ENCODE results near the gene ELOVL2. TPM values are rescaled to one million over a fixed set of nuclear protein-coding genes. Genes with fewer than 3 reads are reported as not detected.

ELOVL2 gene
- polyA plus RNA-seq, 3 donors, result 0.34 to 1.4 (median 0.79) TPM

GRCh38 chr6:11064836-11065235 lies 20.7 kb upstream of the ELOVL2 start:
- 67 to 80% (median 69%) methylated on average over 3 of the region's 3 CpGs for WGBS, 3 donors
- no peak overlapping the region for H3K27ac ChIP-seq (ENCODE audit: low read depth, low read length)

DNA sequence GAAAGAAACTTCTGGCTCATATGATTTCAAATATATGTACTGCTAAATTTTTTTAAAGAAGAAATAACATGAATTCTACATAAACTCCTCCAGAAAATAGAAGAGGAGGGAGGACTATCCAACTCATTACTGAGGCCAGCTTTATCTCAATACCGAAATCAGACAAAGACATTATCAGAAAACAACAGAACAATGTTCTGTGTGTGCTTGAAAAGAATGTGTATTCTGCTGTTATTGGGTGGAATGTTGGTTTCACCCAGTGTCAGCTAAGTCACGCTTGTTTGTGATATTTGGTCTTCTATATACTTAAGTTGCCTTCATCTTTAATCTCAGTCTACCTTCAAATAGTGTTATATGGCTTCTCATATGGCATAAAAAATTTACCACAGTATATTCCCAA lies 18.6 kb upstream of the ELOVL2 start:
- 80 to 91% (median 84%) methylated on average over 2 of the region's 2 CpGs for WGBS, 3 donors
- H3K27ac ChIP-seq (ENCODE audit: low read depth, low read length), result no peak overlapping the region

- 91 to 94% (median 93%) methylated on average over 4 of the region's 4 CpGs for WGBS, 3 donors
These were observed 18.0 kb upstream of the ELOVL2 start for GRCh38 chr6:11062083-11062482.

DNA sequence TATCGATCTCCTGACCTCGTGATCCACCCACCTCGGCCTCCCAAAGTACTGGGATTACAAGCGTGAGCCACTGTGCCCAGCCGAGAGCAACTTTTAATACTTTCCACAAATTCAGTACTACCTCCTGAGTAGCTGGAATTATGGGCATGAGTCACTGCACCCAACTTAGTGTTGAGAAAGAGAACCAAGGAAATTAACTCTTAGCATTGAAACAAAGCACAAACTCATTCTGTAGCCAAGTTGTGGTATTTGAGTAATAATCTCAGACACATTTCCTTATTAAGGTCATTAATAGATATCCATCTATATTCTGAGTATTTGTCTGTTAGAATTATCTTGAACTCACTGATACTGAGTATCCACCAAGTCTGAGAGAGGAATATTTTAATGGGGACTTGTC lies 14.3 kb upstream of the ELOVL2 start:
- no peak overlapping the region for H3K27ac ChIP-seq (ENCODE audit: low read depth, low read length)
- WGBS, 3 donors, result 92 to 97% (median 95%) methylated on average over 5 of the region's 5 CpGs

More at GRCh38 chr6:11062083-11062482, 18.0 kb upstream of the ELOVL2 start:
- no peak overlapping the region for H3K27ac ChIP-seq (ENCODE audit: low read depth, low read length)

DNA sequence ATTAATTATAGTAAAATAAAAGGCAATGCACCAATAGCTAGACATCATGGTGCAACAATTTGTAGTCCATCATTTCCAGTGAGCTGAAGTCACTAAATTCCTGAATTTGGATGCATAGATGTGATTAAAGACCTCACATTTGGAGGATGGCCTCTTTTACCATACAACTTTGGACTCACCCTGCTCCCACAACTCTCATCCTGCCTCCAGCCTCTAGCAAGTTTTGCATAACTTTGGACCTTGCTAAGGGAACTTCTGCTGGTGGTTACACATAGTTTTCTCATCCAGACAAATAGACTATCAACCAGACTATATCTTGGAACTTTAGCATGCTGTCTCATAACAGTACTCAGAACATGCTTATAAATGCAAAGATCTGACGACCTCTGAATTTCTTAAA lies 12.8 kb upstream of the ELOVL2 start:
- no peak overlapping the region for H3K27ac ChIP-seq (ENCODE audit: low read depth, low read length)
- WGBS, 3 donors, result 82 to 87% (median 85%) methylated on average over 1 of the region's 1 CpG

- no peak overlapping the region for H3K27ac ChIP-seq (ENCODE audit: low read depth, low read length)
- 23 to 63% (median 57%) methylated on average over 4 of the region's 4 CpGs for WGBS, 3 donors
These were observed 11.1 kb upstream of the ELOVL2 start for GRCh38 chr6:11055127-11055627.

DNA sequence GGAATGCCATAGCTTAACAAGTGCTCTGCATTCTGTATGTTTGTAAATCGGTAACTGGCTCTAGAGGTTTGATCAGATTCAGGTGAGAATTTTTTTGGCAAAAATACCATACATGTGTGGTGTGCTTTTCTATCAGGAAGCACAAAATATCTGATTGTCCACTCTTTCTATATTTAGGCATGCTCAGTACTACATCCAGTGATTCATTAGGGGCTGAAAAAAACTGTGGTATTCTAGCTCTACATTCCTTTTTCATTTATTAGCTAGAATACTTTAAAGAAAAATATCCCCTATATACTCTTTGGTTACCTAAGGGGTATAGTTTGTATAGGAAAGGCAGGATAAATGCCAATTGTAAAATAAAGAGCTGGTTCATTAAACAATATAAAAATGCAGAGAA lies 10.6 kb upstream of the ELOVL2 start:
- 62 to 92% (median 79%) methylated on average over 1 of the region's 1 CpG for WGBS, 3 donors

GRCh38 chr6:11053307-11053706 lies 9.2 kb upstream of the ELOVL2 start:
- no peak overlapping the region for H3K27ac ChIP-seq (ENCODE audit: low read depth, low read length)
- 79 to 86% (median 86%) methylated on average over 5 of the region's 5 CpGs for WGBS, 3 donors

More for the DNA sequence above, 10.6 kb upstream of the ELOVL2 start:
- no peak overlapping the region for H3K27ac ChIP-seq (ENCODE audit: low read depth, low read length)

- 59 to 77% (median 70%) methylated on average over 2 of the region's 2 CpGs for WGBS, 3 donors
- no peak overlapping the region for H3K27ac ChIP-seq (ENCODE audit: low read depth, low read length)
These were observed 6.6 kb upstream of the ELOVL2 start for GRCh38 chr6:11050731-11051130.

GRCh38 chr6:11044712-11045167 lies 635 bp upstream of the ELOVL2 start:
- 34 to 37% (median 35%) methylated on average over 23 of the region's 23 CpGs for WGBS, 3 donors
- no peak overlapping the region for H3K27ac ChIP-seq (ENCODE audit: low read depth, low read length)

DNA sequence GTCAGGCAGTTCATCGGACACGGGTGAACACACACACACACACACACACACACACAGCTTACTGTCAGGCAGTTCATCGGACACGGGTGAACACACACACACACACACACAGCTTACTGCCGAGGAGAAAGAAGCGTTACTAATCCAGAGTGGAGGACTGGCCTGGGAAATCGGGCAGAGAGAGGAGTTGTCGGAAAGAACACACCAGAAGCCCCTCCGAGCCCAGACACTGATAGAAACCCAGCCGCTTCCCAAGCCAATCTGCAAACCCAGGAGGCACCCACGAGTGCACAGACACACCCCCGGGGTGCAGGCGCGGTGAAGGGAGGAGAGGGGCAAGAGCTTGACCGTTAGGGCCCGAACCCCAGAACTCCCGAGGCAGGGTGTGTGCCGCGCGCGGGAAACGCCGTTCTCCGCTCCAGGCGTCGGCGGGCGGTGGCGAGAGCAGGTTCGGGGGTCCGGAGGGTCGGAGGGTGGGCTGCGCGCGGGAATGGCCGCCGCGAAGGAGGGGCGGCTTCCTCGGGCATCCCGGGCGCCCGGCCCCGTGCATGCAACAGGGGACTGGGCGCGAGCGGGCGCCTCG lies 636 bp downstream of the ELOVL2 start:
- no peak overlapping the region for H3K27ac ChIP-seq (ENCODE audit: low read depth, low read length)
- 1 to 2% (median 1%) methylated on average over 40 to 49 of the region's 49 CpGs for WGBS, 3 donors

GRCh38 chr6:11042750-11043377 lies 1.2 kb downstream of the ELOVL2 start:
- 34 to 40% (median 38%) methylated on average over 10 of the region's 10 CpGs for WGBS, 3 donors
- H3K27ac ChIP-seq (ENCODE audit: low read depth, low read length), result no peak overlapping the region

- WGBS, 3 donors, result 64 to 67% (median 66%) methylated on average over 10 of the region's 10 CpGs
These were observed 1.9 kb downstream of the ELOVL2 start for GRCh38 chr6:11042025-11042749.

DNA sequence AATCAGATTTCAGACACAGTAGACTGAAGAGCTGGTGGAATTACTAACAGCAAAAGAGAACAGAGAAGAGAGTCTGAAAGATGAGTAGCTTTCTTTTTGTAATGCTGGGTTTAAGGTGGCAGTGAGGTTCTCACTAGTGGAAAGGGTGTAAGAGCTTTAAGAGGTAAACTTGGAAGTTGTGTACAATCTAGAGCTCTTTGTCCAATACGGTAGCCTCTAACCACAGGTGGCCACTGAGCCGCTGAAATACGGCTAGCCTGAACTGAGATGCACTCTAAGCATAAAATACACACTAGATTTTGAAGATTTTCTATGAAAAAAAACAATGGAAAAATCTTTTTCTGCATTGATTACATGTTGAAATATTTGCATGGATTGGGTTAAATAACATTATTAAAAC lies 4.0 kb downstream of the ELOVL2 start:
- no peak overlapping the region for H3K27ac ChIP-seq (ENCODE audit: low read depth, low read length)
- WGBS, 3 donors, result 79 to 93% (median 82%) methylated on average over 3 of the region's 3 CpGs

More at GRCh38 chr6:11042025-11042749, 1.9 kb downstream of the ELOVL2 start:
- no peak overlapping the region for H3K27ac ChIP-seq (ENCODE audit: low read depth, low read length)

DNA sequence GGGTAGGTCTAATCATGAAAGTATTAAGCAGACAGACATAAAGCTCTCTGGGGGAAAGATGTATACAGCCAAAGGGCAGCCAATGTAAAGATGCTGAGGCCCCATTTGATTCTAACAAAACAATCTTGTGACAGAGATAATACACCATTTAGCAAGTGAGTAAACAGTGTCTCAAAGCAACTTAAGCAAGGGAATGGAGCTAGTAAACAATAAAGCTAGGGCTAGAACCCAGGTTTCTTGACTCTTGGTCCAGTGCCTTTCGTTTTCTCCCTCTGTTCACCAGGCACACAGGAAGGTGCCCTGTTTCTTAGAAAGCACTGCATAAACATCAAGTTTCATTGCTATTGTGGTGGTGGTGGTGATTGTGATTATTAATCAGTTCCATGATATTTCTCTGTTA lies 5.1 kb downstream of the ELOVL2 start:
- H3K27ac ChIP-seq (ENCODE audit: low read depth, low read length), result no peak overlapping the region
- 75 to 80% (median 80%) methylated on average over 1 of the region's 1 CpG for WGBS, 3 donors

DNA sequence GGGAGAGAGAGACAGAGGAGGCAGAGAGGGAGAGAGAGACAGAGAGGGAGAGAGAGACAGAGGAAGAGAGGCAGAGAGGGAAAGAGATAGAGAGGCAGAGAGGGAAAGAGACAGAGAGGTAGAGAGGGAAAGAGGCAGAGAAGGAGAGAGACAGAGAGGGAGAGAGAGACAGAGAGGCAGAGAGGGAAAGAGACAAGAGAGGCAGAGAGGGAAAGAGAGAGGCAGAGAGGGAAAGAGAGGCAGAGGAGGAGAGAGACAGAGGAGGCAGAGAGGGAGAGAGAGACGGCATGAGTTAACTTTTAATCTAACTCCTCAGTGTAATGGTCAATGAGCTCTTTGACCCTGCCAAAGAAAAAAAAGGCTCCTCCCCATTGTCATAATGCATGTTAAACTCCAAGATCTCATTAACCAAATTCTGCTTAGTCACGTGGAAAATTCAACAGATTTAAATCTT lies 7.1 kb downstream of the ELOVL2 start:
- H3K27ac ChIP-seq (ENCODE audit: low read depth, low read length), result no peak overlapping the region
- WGBS, 3 donors, result 28 to 66% (median 65%) methylated on average over 2 of the region's 2 CpGs

DNA sequence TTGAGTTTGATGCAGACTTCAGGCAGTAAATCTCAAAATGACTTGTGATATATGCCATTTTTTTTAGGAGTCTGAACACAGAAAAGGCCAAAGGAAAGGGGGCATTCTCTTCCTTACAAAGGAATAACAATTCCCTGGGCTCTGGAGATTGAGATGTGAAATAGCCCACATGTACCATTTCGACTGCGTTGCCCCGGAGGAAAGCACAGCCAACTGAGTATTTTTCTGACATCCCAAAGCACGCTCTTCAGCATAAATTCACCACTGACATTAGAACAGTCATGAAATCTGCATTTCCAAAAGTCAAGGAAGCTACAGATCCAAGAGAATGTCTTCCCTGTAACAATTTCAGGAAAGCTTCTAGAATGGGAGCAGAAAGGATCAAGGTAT lies 7.8 kb downstream of the ELOVL2 start:
- WGBS, 3 donors, result 80 to 92% (median 81%) methylated on average over 4 of the region's 4 CpGs
- no peak overlapping the region for H3K27ac ChIP-seq (ENCODE audit: low read depth, low read length)

- H3K27ac ChIP-seq (ENCODE audit: low read depth, low read length), result no peak overlapping the region
- WGBS, 3 donors, result 78 to 90% (median 84%) methylated on average over 7 of the region's 7 CpGs
These were observed 8.3 kb downstream of the ELOVL2 start for GRCh38 chr6:11035616-11036350.

DNA sequence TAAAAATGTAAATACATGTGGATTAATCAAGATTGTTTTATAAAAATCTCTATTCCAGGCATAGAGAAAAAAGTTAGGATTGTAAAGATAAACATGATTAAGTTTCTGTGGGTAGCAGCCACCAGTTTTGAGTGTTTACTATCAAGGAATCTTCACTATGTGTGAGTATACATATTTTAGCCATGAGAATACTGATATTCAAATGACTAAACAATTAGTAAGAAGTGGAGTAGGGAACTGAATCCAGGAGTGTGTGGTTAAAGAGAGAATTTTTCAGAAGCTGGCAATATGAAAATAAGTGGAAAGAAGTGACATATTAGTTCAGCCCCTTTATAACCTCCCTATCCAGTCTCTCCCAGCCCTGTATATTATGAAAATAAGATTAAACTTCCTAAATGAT lies 10.3 kb downstream of the ELOVL2 start:
- H3K27ac ChIP-seq (ENCODE audit: low read depth, low read length), result no peak overlapping the region
